HepG2 (cell line): ENCODE data around the gene ADAMTS12. TPM values are rescaled to one million over a fixed set of nuclear protein-coding genes. Genes with fewer than 3 reads are reported as not detected.

Source experiments
- HHEX ChIP-seq: IDR thresholded peaks from 2 replicates; pipeline ENCODE4 v1.6.1; 2016; ENCODE audit warnings: control low read depth
- MEIS2 ChIP-seq: sonication (generic); formaldehyde crosslinking; IDR thresholded peaks from 2 replicates; pipeline ENCODE4 v1.9.0; 2021; ENCODE audit warnings: mild to moderate bottlenecking, missing genetic modification reagents
- PRPF4 ChIP-seq: fragments of 200-400 bp; formaldehyde crosslinking; IDR thresholded peaks from 2 replicates; pipeline ENCODE4 v1.6.1; 2016; ENCODE audit warnings: low read length, low read depth; ENCODE audit not compliant: poor library complexity, severe bottlenecking
- SKI ChIP-seq: fragments of 450-650 bp; IDR thresholded peaks from one replicate; pipeline ENCODE4 v1.6.1; 2018; ENCODE audit warnings: mild to moderate bottlenecking; ENCODE audit not compliant: partially characterized antibody
- ZNF460 ChIP-seq: sonication (generic); formaldehyde crosslinking; IDR thresholded peaks from 2 replicates; pipeline ENCODE4 v1.5.1; 2020; ENCODE audit warnings: missing genetic modification reagents, mild to moderate bottlenecking, borderline replicate concordance
- ZNF550 ChIP-seq: sonication (generic); formaldehyde crosslinking; IDR thresholded peaks from 2 replicates; pipeline ENCODE4 v1.4.0; 2020; ENCODE audit warnings: mild to moderate bottlenecking, missing genetic modification reagents, borderline replicate concordance
- ZNF577 ChIP-seq: sonication (generic); formaldehyde crosslinking; IDR thresholded peaks from 2 replicates; pipeline ENCODE4 v1.4.0; 2020; ENCODE audit warnings: mild to moderate bottlenecking, low read depth, missing genetic modification reagents, borderline replicate concordance
- ZNF720 ChIP-seq: sonication (generic); formaldehyde crosslinking; IDR thresholded peaks from 2 replicates; pipeline ENCODE4 v1.4.0; 2020; ENCODE audit warnings: missing genetic modification reagents
- ZNF724P ChIP-seq: sonication (generic); formaldehyde crosslinking; IDR thresholded peaks from 2 replicates; pipeline ENCODE4 v1.8.0; 2022; ENCODE audit warnings: missing genetic modification reagents, borderline replicate concordance
- ZNF761 ChIP-seq: sonication (generic); formaldehyde crosslinking; conservative IDR thresholded peaks from 2 replicates; pipeline ENCODE4 v1.4.0; 2020; ENCODE audit warnings: mild to moderate bottlenecking, missing genetic modification reagents
- ZNF83 ChIP-seq: sonication (generic); formaldehyde crosslinking; IDR thresholded peaks from 2 replicates; pipeline ENCODE4 v1.4.0; 2020; ENCODE audit warnings: missing genetic modification reagents, mild to moderate bottlenecking, borderline replicate concordance
- polyA plus RNA-seq, 8 experiments: library from polyadenylated mRNA; depleted of rRNA in 3 of 8; stranded (reverse) in 7 of 8; unstranded in 1 of 8; fragments of >200 nt; fragmentation: Illumina TruSeq in 4 of 8; extraction: Trizol in 4 of 8; gene quantifications; 2 replicates each; pipeline versions ENCODE4 v1.2.1 to v1.2.3, GENCODE V29; 2011 to 2016; ENCODE audit warnings: low read depth in 4 of 8, missing spikeins in 1 of 8, mixed read lengths in 1 of 8; ENCODE audit not compliant: insufficient read depth in 1 of 8
- total RNA-seq, 5 experiments: library from RNA; depleted of rRNA; stranded (reverse); fragments of >200 nt; fragmentation: Illumina TruSeq; extraction: Trizol; gene quantifications; 2 replicates each; pipeline ENCODE4 v1.2.3, GENCODE V29; 2016; ENCODE audit warnings: low read depth in 1 of 5
- TF ChIP-seq, protein P1 (sequence below): sonication (generic); formaldehyde crosslinking; IDR thresholded peaks from 2 replicates; pipeline ENCODE4 v1.4.0; 2020; ENCODE audit warnings: missing genetic modification reagents
- TF ChIP-seq, protein P2 (sequence below): sonication (generic); formaldehyde crosslinking; IDR thresholded peaks from 2 replicates; pipeline ENCODE4 v1.9.0; 2021; ENCODE audit warnings: missing genetic modification reagents, mild to moderate bottlenecking, borderline replicate concordance
- TF ChIP-seq, protein P3 (sequence below): sonication (generic); formaldehyde crosslinking; conservative IDR thresholded peaks from 2 replicates; pipeline ENCODE4 v1.4.0; 2020; ENCODE audit warnings: missing genetic modification reagents
- TF ChIP-seq, protein P4 (sequence below): sonication (generic); formaldehyde crosslinking; IDR thresholded peaks from 2 replicates; pipeline ENCODE4 v1.5.1; 2020; ENCODE audit warnings: mild to moderate bottlenecking, missing genetic modification reagents, moderate library complexity
- TF ChIP-seq, protein P5 (sequence below): sonication (generic); formaldehyde crosslinking; IDR thresholded peaks from 2 replicates; pipeline ENCODE4 v1.4.0; 2020; ENCODE audit warnings: missing genetic modification reagents, borderline replicate concordance

ADAMTS12 gene
- total and polyA plus RNA-seq, 2 of the 13 experiments (the other 11 are each of a cell fraction or from before 2014, with no cell fraction given): 0.03 TPM; not detected in 1

DNA sequence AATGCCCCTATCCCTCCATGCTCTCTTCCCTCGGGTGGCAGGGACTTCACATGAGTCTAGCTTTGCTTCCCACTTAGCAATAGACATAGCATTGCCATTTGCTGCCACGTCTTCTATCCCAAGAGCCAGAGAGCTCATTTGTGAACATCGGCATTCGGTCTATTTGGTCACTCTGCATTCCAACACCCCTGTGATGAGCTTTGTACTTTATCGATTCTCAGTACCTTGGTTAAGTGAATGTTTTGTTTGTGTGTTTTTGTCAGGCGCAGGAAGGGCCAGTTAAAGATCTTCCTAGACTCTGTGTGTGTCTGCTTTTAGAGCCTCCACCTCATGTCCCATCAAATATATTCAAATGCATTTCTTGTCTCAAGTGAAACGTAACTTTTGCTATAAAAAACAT is 309.4 kb downstream of the ADAMTS12 start (continued):
- TF ChIP-seq, protein P1, sequence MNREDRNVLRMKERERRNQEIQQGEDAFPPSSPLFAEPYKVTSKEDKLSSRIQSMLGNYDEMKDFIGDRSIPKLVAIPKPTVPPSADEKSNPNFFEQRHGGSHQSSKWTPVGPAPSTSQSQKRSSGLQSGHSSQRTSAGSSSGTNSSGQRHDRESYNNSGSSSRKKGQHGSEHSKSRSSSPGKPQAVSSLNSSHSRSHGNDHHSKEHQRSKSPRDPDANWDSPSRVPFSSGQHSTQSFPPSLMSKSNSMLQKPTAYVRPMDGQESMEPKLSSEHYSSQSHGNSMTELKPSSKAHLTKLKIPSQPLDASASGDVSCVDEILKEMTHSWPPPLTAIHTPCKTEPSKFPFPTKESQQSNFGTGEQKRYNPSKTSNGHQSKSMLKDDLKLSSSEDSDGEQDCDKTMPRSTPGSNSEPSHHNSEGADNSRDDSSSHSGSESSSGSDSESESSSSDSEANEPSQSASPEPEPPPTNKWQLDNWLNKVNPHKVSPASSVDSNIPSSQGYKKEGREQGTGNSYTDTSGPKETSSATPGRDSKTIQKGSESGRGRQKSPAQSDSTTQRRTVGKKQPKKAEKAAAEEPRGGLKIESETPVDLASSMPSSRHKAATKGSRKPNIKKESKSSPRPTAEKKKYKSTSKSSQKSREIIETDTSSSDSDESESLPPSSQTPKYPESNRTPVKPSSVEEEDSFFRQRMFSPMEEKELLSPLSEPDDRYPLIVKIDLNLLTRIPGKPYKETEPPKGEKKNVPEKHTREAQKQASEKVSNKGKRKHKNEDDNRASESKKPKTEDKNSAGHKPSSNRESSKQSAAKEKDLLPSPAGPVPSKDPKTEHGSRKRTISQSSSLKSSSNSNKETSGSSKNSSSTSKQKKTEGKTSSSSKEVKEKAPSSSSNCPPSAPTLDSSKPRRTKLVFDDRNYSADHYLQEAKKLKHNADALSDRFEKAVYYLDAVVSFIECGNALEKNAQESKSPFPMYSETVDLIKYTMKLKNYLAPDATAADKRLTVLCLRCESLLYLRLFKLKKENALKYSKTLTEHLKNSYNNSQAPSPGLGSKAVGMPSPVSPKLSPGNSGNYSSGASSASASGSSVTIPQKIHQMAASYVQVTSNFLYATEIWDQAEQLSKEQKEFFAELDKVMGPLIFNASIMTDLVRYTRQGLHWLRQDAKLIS (CRISPR knock-in tag): no peak
- TF ChIP-seq ZNF83 (CRISPR knock-in tag): no peak
- TF ChIP-seq, protein P2, sequence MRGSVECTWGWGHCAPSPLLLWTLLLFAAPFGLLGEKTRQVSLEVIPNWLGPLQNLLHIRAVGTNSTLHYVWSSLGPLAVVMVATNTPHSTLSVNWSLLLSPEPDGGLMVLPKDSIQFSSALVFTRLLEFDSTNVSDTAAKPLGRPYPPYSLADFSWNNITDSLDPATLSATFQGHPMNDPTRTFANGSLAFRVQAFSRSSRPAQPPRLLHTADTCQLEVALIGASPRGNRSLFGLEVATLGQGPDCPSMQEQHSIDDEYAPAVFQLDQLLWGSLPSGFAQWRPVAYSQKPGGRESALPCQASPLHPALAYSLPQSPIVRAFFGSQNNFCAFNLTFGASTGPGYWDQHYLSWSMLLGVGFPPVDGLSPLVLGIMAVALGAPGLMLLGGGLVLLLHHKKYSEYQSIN (CRISPR knock-in tag): no peak
- no peak for TF ChIP-seq ZNF577 (CRISPR knock-in tag)
- peak; percentile 43; the same call in 1 of the 2 replicates for TF ChIP-seq HHEX
- no peak for TF ChIP-seq MEIS2 (CRISPR knock-in tag)
- TF ChIP-seq, protein P3, sequence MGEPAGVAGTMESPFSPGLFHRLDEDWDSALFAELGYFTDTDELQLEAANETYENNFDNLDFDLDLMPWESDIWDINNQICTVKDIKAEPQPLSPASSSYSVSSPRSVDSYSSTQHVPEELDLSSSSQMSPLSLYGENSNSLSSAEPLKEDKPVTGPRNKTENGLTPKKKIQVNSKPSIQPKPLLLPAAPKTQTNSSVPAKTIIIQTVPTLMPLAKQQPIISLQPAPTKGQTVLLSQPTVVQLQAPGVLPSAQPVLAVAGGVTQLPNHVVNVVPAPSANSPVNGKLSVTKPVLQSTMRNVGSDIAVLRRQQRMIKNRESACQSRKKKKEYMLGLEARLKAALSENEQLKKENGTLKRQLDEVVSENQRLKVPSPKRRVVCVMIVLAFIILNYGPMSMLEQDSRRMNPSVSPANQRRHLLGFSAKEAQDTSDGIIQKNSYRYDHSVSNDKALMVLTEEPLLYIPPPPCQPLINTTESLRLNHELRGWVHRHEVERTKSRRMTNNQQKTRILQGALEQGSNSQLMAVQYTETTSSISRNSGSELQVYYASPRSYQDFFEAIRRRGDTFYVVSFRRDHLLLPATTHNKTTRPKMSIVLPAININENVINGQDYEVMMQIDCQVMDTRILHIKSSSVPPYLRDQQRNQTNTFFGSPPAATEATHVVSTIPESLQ (CRISPR knock-in tag): no peak
- no peak for TF ChIP-seq PRPF4
- no peak for TF ChIP-seq ZNF761
- TF ChIP-seq ZNF720: no peak
- no peak for TF ChIP-seq ZNF550
- peak; percentile 42 for TF ChIP-seq SKI
- TF ChIP-seq, protein P4, sequence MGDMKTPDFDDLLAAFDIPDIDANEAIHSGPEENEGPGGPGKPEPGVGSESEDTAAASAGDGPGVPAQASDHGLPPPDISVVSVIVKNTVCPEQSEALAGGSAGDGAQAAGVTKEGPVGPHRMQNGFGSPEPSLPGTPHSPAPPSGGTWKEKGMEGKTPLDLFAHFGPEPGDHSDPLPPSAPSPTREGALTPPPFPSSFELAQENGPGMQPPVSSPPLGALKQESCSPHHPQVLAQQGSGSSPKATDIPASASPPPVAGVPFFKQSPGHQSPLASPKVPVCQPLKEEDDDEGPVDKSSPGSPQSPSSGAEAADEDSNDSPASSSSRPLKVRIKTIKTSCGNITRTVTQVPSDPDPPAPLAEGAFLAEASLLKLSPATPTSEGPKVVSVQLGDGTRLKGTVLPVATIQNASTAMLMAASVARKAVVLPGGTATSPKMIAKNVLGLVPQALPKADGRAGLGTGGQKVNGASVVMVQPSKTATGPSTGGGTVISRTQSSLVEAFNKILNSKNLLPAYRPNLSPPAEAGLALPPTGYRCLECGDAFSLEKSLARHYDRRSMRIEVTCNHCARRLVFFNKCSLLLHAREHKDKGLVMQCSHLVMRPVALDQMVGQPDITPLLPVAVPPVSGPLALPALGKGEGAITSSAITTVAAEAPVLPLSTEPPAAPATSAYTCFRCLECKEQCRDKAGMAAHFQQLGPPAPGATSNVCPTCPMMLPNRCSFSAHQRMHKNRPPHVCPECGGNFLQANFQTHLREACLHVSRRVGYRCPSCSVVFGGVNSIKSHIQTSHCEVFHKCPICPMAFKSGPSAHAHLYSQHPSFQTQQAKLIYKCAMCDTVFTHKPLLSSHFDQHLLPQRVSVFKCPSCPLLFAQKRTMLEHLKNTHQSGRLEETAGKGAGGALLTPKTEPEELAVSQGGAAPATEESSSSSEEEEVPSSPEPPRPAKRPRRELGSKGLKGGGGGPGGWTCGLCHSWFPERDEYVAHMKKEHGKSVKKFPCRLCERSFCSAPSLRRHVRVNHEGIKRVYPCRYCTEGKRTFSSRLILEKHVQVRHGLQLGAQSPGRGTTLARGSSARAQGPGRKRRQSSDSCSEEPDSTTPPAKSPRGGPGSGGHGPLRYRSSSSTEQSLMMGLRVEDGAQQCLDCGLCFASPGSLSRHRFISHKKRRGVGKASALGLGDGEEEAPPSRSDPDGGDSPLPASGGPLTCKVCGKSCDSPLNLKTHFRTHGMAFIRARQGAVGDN: no peak
- TF ChIP-seq ZNF460 (CRISPR knock-in tag): no peak
- TF ChIP-seq, protein P5, sequence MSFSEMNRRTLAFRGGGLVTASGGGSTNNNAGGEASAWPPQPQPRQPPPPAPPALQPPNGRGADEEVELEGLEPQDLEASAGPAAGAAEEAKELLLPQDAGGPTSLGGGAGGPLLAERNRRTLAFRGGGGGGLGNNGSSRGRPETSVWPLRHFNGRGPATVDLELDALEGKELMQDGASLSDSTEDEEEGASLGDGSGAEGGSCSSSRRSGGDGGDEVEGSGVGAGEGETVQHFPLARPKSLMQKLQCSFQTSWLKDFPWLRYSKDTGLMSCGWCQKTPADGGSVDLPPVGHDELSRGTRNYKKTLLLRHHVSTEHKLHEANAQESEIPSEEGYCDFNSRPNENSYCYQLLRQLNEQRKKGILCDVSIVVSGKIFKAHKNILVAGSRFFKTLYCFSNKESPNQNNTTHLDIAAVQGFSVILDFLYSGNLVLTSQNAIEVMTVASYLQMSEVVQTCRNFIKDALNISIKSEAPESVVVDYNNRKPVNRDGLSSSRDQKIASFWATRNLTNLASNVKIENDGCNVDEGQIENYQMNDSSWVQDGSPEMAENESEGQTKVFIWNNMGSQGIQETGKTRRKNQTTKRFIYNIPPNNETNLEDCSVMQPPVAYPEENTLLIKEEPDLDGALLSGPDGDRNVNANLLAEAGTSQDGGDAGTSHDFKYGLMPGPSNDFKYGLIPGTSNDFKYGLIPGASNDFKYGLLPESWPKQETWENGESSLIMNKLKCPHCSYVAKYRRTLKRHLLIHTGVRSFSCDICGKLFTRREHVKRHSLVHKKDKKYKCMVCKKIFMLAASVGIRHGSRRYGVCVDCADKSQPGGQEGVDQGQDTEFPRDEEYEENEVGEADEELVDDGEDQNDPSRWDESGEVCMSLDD (CRISPR knock-in tag): no peak
- TF ChIP-seq ZNF724P (CRISPR knock-in tag): no peak
